Measurements from ENCODE around the gene ABI1. TPM values are rescaled to one million over a fixed set of nuclear protein-coding genes. Genes with fewer than 3 reads are reported as not detected.

Gene ABI1
- total and polyA plus RNA-seq, 8 donors: 11.7 to 71.0 (median 22.7) TPM

DNA sequence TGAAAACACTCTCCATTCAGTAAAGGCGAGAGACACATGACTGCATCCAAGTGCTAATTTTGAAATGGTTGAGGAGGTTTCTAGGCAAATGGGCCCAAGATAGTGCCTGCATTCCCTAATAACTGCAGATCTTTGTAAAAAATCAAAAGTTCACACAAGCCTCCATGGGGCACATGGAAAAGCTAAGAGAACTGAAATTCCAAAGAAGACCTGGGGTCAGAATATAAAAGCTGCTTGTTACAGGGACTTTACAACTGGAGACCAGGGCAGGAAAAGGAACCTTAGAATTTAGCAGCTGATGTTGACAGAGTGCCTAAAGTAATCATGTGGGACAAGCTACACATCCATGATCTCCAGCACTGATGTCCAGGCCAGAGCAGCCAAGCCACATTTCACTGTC, 10.0 kb upstream of the ABI1 start:
- no peak overlapping the region for H3K4me3 ChIP-seq
- intact Hi-C loops (cut with DNase I; ENCODE audit: low total_unique reads): no loop called here
- H3K9me3 ChIP-seq: no peaks in the 10 kb centered on the region
- no peaks in the 10 kb centered on the region for H3K4me1 ChIP-seq
- no peak for DNase-seq
- no peak overlapping the region for H3K27ac ChIP-seq
- 90 to 96% (median 94%) methylated on average over 1 of the region's 1 CpG for WGBS, 5 donors
- TF ChIP-seq, protein P1, sequence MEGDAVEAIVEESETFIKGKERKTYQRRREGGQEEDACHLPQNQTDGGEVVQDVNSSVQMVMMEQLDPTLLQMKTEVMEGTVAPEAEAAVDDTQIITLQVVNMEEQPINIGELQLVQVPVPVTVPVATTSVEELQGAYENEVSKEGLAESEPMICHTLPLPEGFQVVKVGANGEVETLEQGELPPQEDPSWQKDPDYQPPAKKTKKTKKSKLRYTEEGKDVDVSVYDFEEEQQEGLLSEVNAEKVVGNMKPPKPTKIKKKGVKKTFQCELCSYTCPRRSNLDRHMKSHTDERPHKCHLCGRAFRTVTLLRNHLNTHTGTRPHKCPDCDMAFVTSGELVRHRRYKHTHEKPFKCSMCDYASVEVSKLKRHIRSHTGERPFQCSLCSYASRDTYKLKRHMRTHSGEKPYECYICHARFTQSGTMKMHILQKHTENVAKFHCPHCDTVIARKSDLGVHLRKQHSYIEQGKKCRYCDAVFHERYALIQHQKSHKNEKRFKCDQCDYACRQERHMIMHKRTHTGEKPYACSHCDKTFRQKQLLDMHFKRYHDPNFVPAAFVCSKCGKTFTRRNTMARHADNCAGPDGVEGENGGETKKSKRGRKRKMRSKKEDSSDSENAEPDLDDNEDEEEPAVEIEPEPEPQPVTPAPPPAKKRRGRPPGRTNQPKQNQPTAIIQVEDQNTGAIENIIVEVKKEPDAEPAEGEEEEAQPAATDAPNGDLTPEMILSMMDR (IDR thresholded peaks at IDR 0.05): no peak
- TF ChIP-seq EP300 (IDR thresholded peaks at IDR 0.05): no peak
- no peak for TF ChIP-seq POLR2A (IDR thresholded peaks at IDR 0.05)
- TF ChIP-seq POLR2AphosphoS5 (IDR thresholded peaks at IDR 0.05): no peak
- no peaks in the 10 kb centered on the region for H3K36me3 ChIP-seq
- peaks cover 0 to 17% (median 0%) of the 10 kb centered on the region in 3 donors for H3K27me3 ChIP-seq

DNA sequence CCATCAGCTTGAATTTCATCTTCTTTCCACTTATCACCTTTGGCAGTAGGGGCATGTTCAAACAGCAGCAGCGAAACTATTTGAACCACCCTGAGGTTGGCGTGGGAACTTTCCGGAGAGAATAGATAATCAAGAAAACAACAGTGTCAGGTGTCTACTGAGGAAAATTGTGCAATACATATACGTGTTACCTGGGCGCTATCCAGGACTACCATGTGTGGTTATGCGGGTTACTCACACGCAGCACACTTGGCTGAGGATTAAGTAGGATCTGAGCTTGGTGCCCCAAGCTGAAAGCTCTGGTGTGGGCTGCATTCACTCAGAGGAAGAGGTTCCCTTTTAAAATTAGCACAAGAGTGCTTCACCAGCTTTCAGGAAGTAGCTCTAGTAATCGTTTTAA, 8.8 kb upstream of the ABI1 start:
- intact Hi-C loops (cut with DNase I; ENCODE audit: low total_unique reads): no loop called here

DNA sequence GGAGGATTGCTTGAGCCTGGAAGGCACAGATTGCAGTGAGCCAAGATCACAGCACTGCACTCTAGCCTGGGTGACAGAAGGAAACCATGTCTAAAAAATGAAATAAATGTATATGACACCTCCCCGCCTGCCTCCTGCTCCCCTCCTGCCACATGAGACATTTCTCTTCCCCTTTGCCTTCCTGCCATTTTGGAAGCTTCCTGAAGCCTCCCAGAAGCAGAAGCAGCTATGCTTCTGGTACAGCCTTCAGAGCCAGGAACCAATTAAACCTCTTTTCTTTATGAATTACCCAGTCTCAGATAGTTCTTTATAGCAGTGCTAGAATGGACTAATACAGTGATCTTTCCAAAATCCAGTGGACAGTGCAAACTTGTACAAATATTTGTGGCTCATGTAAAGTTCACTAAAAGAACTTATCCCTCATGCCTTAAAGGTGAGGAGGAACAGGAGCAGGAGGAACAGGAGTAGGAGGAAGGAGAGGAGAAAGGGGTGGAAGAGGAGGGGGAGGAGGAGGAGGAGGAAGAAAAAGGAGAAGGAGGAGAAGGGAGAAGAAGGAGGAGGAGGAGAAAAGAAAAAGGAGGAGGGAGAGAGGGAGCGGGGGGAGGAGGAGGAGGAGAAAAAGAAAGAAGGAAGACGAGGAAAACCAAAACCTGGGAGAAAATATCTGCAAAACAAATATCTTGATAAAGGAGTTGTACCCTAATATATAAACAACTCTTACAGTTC, 2.8 kb upstream of the ABI1 start:
- 56 to 65% (median 57%) methylated on average over 3 of the region's 3 CpGs for WGBS, 5 donors
- TF ChIP-seq EP300 (IDR thresholded peaks at IDR 0.05): no peak
- no peak for TF ChIP-seq POLR2AphosphoS5 (IDR thresholded peaks at IDR 0.05)
- TF ChIP-seq, protein P1 (IDR thresholded peaks at IDR 0.05): no peak
- no peak for TF ChIP-seq POLR2A (IDR thresholded peaks at IDR 0.05)
- Histone ChIP-seq H3K36me3 (no peaks in the 10 kb centered on the region), H3K9me3 (no peaks in the 10 kb centered on the region), H3K4me3 (no peak overlapping the region), H3K27ac (no peak overlapping the region), H3K27me3 (no peaks in the 10 kb centered on the region), H3K4me1 (peaks cover 5 to 22% (median 13%) of the 10 kb centered on the region in 4 donors)
- intact Hi-C loops (cut with DNase I; ENCODE audit: low total_unique reads): no loop called here
- DNase-seq: no peak

More for the DNA sequence above, 8.8 kb upstream of the ABI1 start:
- Histone ChIP-seq H3K4me1 (no peaks in the 10 kb centered on the region), H3K9me3 (no peaks in the 10 kb centered on the region), H3K36me3 (no peaks in the 10 kb centered on the region), H3K27me3 (peaks cover 0 to 17% (median 0%) of the 10 kb centered on the region in 3 donors), H3K4me3 (no peak overlapping the region), H3K27ac (no peak overlapping the region)
- WGBS, 5 donors: 47 to 54% (median 51%) methylated on average over 8 of the region's 8 CpGs
- peak in 1 of 2 donors; percentile 58 for DNase-seq
- no peak for TF ChIP-seq POLR2A (IDR thresholded peaks at IDR 0.05)
- no peak for TF ChIP-seq POLR2AphosphoS5 (IDR thresholded peaks at IDR 0.05)
- TF ChIP-seq, protein P1 (IDR thresholded peaks at IDR 0.05): no peak
- TF ChIP-seq EP300 (IDR thresholded peaks at IDR 0.05): no peak

DNA sequence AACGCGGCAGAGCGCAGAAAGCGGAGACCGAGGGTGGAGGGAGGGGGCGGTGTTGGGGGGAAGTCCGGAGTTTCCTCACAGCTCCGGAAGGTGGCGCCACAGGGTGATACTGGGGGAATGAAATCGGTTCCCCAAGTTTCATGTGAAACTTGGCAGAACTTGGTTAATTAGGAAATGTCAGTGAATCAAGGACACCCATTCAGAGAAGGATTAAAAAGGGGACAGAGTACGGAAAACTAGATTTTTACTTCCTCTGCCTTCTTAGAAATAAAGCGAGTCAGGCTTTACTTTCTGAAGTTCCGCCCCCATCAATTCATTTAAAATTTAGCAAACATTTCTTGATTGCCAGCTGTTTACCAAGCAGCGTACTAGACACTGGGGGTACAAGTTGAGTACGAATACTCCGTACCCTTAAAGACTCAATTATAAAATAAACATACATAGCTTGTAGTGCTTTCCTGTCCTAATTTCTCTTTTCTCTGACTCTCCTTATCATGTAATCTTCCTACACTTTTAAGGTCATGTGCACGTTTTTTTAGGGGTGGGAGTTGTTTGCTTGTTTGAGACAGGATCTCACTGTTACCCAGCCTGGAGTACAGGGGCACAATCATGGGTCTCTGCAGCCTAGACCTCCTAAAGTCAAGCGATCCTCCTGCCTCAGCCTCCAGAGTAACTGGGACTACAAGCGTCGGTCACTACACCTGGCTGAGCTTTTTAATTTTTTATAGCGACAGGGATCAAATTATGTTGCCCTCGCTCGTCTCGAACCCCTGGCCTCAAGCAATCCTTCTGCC, 644 bp upstream of the ABI1 start:
- H3K27me3 ChIP-seq: no peaks in the 10 kb centered on the region
- intact Hi-C loops (cut with DNase I; ENCODE audit: low total_unique reads): no loop called here
- H3K36me3 ChIP-seq: no peaks in the 10 kb centered on the region
- H3K4me3 ChIP-seq: peak overlapping the region; percentile 31 to 97 (median 64)
- no peaks in the 10 kb centered on the region for H3K9me3 ChIP-seq
- TF ChIP-seq POLR2AphosphoS5 (IDR thresholded peaks at IDR 0.05): no peak
- TF ChIP-seq, protein P1 (IDR thresholded peaks at IDR 0.05): peak in 5 of 7 experiments; percentile 45 to 89 (median 76)
- WGBS, 5 donors: 31 to 34% (median 32%) methylated on average over 24 of the region's 24 CpGs
- H3K27ac ChIP-seq: peak overlapping the region in 3 of 5 donors; percentile 98 to 100 (median 99)
- peaks cover 14 to 43% (median 28%) of the 10 kb centered on the region in 4 donors for H3K4me1 ChIP-seq
- no peak for DNase-seq
